ENCODE results near the gene PPM1G.
"Not testable (repeated sequence)": the region's sequence is repeated elsewhere in the genome, so short reads cannot be mapped to it uniquely, and the experiment has no call there.

PPM1G gene

DNA sequence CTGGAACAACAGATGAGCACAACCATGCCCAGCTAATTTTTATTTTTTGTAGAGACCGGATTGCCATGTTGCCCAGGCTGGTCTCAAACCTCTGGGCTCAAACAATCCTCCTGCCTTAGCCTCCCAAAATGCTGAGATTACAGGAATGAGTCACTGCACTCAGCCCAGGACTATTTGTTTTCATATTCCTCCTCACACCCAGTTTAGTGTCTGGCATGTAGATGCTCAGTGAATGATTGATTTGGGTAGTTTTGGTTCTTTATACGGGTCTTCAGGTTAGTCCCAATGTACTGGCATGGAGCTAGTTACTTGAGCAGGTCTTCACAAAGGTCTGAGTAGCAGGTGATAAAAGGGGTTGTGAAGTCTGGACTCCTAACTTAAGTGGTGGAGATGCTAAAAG is 45.5 kb downstream of the PPM1G start:
- Histone ChIP-seq H3K27ac (ENCODE audit: low read depth, low read length) (no peak overlapping the region), H3K27me3 (ENCODE audit: control insufficient read depth, insufficient read depth, low read length) (no peaks in the 10 kb centered on the region), H3K4me3 (ENCODE audit: low read length) (no peak overlapping the region), H3K9ac (ENCODE audit: low read length) (no peak overlapping the region), H3K4me1 (ENCODE audit: control insufficient read depth, insufficient read depth, low read length) (peaks cover 1% of the 10 kb centered on the region), H3K36me3 (ENCODE audit: control insufficient read depth, insufficient read depth, low read length) (peaks cover 30% of the 10 kb centered on the region)

- H3K27me3 ChIP-seq (ENCODE audit: control insufficient read depth, insufficient read depth, low read length), result no peaks in the 10 kb centered on the region
- no peak overlapping the region for H3K9ac ChIP-seq (ENCODE audit: low read length)
- H3K36me3 ChIP-seq (ENCODE audit: control insufficient read depth, insufficient read depth, low read length), result peaks cover 25% of the 10 kb centered on the region
- H3K4me3 ChIP-seq (ENCODE audit: low read length), result no peak overlapping the region
- peaks cover 4% of the 10 kb centered on the region for H3K4me1 ChIP-seq (ENCODE audit: control insufficient read depth, insufficient read depth, low read length)
- no peak overlapping the region for H3K27ac ChIP-seq (ENCODE audit: low read depth, low read length)
Observed at GRCh38 chr2:27362678-27363420, 46.5 kb downstream of the PPM1G start.

DNA sequence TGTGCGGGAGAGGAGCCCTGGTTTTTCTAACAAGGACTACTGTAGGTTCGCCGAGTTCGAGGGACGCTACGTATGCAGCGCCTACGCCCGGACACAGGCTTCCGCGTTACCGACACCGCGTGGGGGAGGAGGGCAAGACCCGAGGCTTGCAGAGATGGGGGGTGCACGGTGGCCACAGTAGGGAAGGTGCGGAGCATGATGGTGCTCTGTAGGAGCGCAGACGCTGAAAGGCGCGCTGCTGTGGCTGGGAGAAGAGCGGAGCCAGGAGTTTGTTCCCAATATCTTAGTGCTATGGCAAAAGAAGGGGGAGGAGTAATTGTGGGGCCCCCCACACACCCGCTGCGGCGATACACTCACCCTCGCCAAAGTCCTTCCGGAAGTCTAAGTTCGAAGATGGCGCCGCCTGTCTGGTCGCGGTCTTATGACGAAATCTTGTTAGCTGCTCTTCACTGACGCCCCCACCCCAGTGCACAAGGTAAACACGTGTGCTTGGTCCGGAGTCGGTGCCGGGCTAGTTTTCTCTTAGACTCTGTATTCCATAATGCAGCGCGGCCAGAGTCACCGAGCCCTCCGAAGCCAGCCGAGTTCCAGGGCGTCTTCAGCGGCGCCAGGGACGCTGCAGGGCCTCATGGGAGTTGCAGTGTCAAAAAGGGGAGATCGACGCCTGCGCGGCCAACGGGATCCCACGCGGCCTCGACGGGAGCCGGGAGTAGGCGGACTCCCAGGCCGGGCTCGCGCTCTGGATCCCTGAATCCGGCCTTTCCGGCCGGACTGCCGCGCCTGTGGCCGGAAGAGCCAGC is 52.8 kb downstream of the PPM1G start, which contains the start of gene GTF3C2:
Gene GTF3C2, minus strand, starts transcription at position 383 of the 800 bp plus-strand sequence. CDS start 13,210 bp downstream, outside the sequence.
- peak within 1 kb of the TSS; percentile 98 for H3K4me3 ChIP-seq (ENCODE audit: low read length)
- peak within 1 kb of the TSS; percentile 86 for H3K9ac ChIP-seq (ENCODE audit: low read length)
- H3K27ac ChIP-seq (ENCODE audit: low read depth, low read length), result peak within 1 kb of the TSS; percentile 84
- peaks cover 12% of the 10 kb centered on the region for H3K4me1 ChIP-seq (ENCODE audit: control insufficient read depth, insufficient read depth, low read length)
- no peaks in the 10 kb centered on the region for H3K36me3 ChIP-seq (ENCODE audit: control insufficient read depth, insufficient read depth, low read length)
- no peaks in the 10 kb centered on the region for H3K27me3 ChIP-seq (ENCODE audit: control insufficient read depth, insufficient read depth, low read length)

GRCh38 chr2:27356056-27356381 is 53.4 kb downstream of the PPM1G start:
- peak overlapping the region; percentile 84 for H3K27ac ChIP-seq (ENCODE audit: low read depth, low read length)
- H3K27me3 ChIP-seq (ENCODE audit: control insufficient read depth, insufficient read depth, low read length), result no peaks in the 10 kb centered on the region
- H3K36me3 ChIP-seq (ENCODE audit: control insufficient read depth, insufficient read depth, low read length), result no peaks in the 10 kb centered on the region
- peaks cover 12% of the 10 kb centered on the region for H3K4me1 ChIP-seq (ENCODE audit: control insufficient read depth, insufficient read depth, low read length)
- H3K9ac ChIP-seq (ENCODE audit: low read length), result peak overlapping the region; percentile 86
- H3K4me3 ChIP-seq (ENCODE audit: low read length), result peak overlapping the region; percentile 98

DNA sequence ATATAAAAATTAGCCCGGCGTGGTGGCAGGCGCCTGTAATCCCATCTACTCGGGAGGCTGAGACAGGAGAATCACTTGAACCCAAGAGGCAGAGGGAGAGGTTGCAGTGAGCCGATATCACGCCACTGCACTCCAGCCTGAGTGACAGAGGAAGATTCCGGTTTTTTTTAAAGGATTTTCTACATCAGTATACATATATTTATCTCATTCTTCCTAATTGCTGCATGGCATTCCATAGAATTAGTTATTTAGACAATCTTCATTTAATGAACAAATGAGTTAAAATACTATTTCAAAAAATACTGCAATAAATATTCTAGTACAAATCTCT is 54.8 kb downstream of the PPM1G start:
- Histone ChIP-seq H3K4me1 (ENCODE audit: control insufficient read depth, insufficient read depth, low read length) (peaks cover 12% of the 10 kb centered on the region), H3K9ac (ENCODE audit: low read length) (no peak overlapping the region), H3K36me3 (ENCODE audit: control insufficient read depth, insufficient read depth, low read length) (no peaks in the 10 kb centered on the region), H3K27me3 (ENCODE audit: control insufficient read depth, insufficient read depth, low read length) (no peaks in the 10 kb centered on the region), H3K27ac (ENCODE audit: low read depth, low read length) (no peak overlapping the region), H3K4me3 (ENCODE audit: low read length) (no peak overlapping the region)

- no peaks in the 10 kb centered on the region for H3K27me3 ChIP-seq (ENCODE audit: control insufficient read depth, insufficient read depth, low read length)
- H3K4me1 ChIP-seq (ENCODE audit: control insufficient read depth, insufficient read depth, low read length), result peaks cover 12% of the 10 kb centered on the region
- H3K36me3 ChIP-seq (ENCODE audit: control insufficient read depth, insufficient read depth, low read length), result no peaks in the 10 kb centered on the region
- no peak overlapping the region for H3K27ac ChIP-seq (ENCODE audit: low read depth, low read length)
- H3K9ac ChIP-seq (ENCODE audit: low read length), result no peak overlapping the region
- H3K4me3 ChIP-seq (ENCODE audit: low read length), result no peak overlapping the region
Observed at GRCh38 chr2:27353762-27354596, 55.4 kb downstream of the PPM1G start.

- H3K4me1 ChIP-seq (ENCODE audit: control insufficient read depth, insufficient read depth, low read length), result peaks cover 12% of the 10 kb centered on the region
- H3K36me3 ChIP-seq (ENCODE audit: control insufficient read depth, insufficient read depth, low read length); H3K27me3 ChIP-seq (ENCODE audit: control insufficient read depth, insufficient read depth, low read length); H3K9ac ChIP-seq (ENCODE audit: low read length); H3K4me3 ChIP-seq (ENCODE audit: low read length); H3K27ac ChIP-seq (ENCODE audit: low read depth, low read length): not testable (repeated sequence)
Observed at GRCh38 chr2:27353386-27353761, 56.0 kb downstream of the PPM1G start.

DNA sequence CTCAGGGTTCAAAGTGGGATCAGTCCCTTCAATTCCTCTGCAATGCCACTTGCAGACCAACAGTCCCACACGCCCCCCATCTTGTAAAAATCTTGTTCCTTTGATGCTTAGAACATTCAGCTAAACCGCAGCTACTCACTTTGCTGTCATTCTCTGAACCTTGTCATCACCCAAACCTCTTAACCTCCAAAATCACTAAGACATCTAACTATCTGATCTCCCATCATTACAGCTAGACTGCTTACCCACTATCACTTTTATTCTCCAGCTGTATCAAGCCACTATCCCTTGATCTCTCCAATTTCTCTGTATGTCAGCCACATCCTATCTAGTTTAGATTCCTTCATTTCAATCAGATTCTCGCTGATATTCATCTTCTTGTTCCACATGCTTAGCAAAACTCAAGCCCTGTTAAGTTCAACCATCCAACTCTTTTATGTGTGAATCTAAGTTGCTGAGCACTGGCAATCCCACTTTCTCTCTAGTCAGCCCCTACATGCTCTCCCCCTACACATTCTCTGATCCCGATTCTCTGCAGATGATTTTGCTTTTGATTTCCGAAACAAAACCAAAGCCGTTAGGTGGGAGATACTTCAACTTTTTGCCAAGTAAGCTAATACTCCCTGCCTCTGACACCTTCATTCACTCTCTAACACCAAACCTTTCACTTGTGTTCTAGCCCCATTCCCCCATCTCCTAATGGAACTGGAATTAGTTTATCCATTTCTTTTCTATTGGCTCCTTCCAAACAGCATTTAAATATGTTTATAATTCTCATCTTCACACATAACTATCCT is 57.4 kb downstream of the PPM1G start:
- Histone ChIP-seq H3K36me3 (ENCODE audit: control insufficient read depth, insufficient read depth, low read length) (no peaks in the 10 kb centered on the region), H3K27me3 (ENCODE audit: control insufficient read depth, insufficient read depth, low read length) (no peaks in the 10 kb centered on the region), H3K9ac (ENCODE audit: low read length) (no peak overlapping the region), H3K27ac (ENCODE audit: low read depth, low read length) (no peak overlapping the region), H3K4me1 (ENCODE audit: control insufficient read depth, insufficient read depth, low read length) (peaks cover 4% of the 10 kb centered on the region), H3K4me3 (ENCODE audit: low read length) (no peak overlapping the region)

GRCh38 chr2:27350106-27350693 is 59.2 kb downstream of the PPM1G start:
- Histone ChIP-seq H3K4me3 (ENCODE audit: low read length) (no peak overlapping the region), H3K27me3 (ENCODE audit: control insufficient read depth, insufficient read depth, low read length) (no peaks in the 10 kb centered on the region), H3K9ac (ENCODE audit: low read length) (no peak overlapping the region), H3K4me1 (ENCODE audit: control insufficient read depth, insufficient read depth, low read length) (no peaks in the 10 kb centered on the region), H3K36me3 (ENCODE audit: control insufficient read depth, insufficient read depth, low read length) (no peaks in the 10 kb centered on the region), H3K27ac (ENCODE audit: low read depth, low read length) (no peak overlapping the region)

DNA sequence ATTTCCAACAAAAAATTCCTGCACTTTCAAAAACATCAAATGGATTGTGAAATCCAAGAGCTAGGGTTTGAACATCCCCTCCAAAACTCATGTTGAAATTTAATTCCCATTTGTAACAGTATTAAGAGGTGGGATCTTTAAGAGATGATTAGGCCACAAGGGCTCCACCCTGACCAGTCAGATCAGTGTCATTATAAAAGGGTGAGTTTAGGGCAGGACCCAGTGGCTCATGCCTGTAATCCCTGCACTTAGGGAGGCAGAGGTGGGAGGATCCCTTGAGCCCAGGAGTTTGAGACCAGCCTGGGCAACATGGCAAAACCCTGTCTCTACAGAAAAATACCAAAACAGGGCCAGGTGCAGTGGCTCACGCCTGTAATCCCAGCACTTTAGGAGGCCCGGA is 61.8 kb downstream of the PPM1G start:
- Histone ChIP-seq H3K4me1 (ENCODE audit: control insufficient read depth, insufficient read depth, low read length) (no peaks in the 10 kb centered on the region), H3K27me3 (ENCODE audit: control insufficient read depth, insufficient read depth, low read length) (no peaks in the 10 kb centered on the region), H3K9ac (ENCODE audit: low read length) (no peak overlapping the region), H3K4me3 (ENCODE audit: low read length) (no peak overlapping the region), H3K27ac (ENCODE audit: low read depth, low read length) (no peak overlapping the region), H3K36me3 (ENCODE audit: control insufficient read depth, insufficient read depth, low read length) (peaks cover 3% of the 10 kb centered on the region)

DNA sequence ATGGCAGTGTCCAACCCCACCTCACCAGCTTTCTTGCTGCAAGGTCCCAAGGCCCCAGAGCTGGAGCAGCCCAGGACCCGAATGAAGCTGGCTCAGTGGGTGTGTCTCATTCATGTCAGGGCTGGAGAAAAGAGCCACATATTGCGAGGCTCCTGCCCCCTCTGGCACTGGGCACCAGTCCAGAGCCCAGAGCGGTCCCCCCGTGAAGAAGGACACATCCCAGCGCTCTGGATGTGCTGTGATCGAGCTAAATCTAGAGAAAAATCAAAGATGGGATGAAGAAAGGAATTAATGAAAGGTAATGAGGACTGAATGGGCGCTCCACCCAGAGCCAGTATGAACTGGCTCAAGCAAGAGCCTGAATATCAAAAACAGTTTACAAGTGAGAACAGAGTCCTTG is 73.2 kb downstream of the PPM1G start:
- H3K36me3 ChIP-seq (ENCODE audit: control insufficient read depth, insufficient read depth, low read length), result peaks cover 46% of the 10 kb centered on the region

More for the DNA sequence above, 73.2 kb downstream of the PPM1G start:
- H3K27me3 ChIP-seq (ENCODE audit: control insufficient read depth, insufficient read depth, low read length), result no peaks in the 10 kb centered on the region
- H3K9ac ChIP-seq (ENCODE audit: low read length), result no peak overlapping the region
- H3K27ac ChIP-seq (ENCODE audit: low read depth, low read length), result no peak overlapping the region
- H3K4me3 ChIP-seq (ENCODE audit: low read length), result no peak overlapping the region
- H3K4me1 ChIP-seq (ENCODE audit: control insufficient read depth, insufficient read depth, low read length), result no peaks in the 10 kb centered on the region
